Esophagus squamous epithelium (tissue), 4 donors: Measurements from ENCODE around the gene RPL7A.

ENCODE experiments used
- CTCF ChIP-seq, 6 experiments: fragments of 450-650 bp in 4 of 6; fragments of 200-600 bp in 2 of 6; sonication (generic) in 2 of 6; IDR thresholded peaks; one replicate each; pipeline ENCODE4 v1.5.1; 2016 to 2019; ENCODE audit warnings: antibody characterized with exemption in 6 of 6, mild to moderate bottlenecking in 4 of 6, moderate library complexity in 4 of 6
- POLR2A ChIP-seq, 4 donors: fragments of 450-650 bp; IDR thresholded peaks; one replicate each; pipeline ENCODE4 v1.6.1; 2017; ENCODE audit warnings: antibody characterized with exemption in 4 of 4, mild to moderate bottlenecking in 4 of 4, moderate library complexity in 3 of 4

- TF ChIP-seq POLR2A (IDR thresholded peaks at IDR 0.05) (no peak), CTCF (IDR thresholded peaks at IDR 0.05) (no peak)
These were observed 45.4 kb downstream of the RPL7A start for GRCh38 chr9:133393399-133393798.
